NT2/D1 (cell line): ENCODE measurements around the gene PLTP.

Experiments
- SUZ12 ChIP-seq: IDR thresholded peaks from 2 replicates; pipeline ENCODE4 v1.6.1; 2011; ENCODE audit not compliant: insufficient read length, insufficient read depth; ENCODE audit errors: extremely low read depth
- YY1 ChIP-seq: IDR thresholded peaks from 2 replicates; pipeline ENCODE4 v1.6.1; 2011; ENCODE audit not compliant: insufficient read length, insufficient read depth
- ZNF274 ChIP-seq: IDR thresholded peaks from 2 replicates; pipeline ENCODE4 v1.6.1; 2011; ENCODE audit warnings: mild to moderate bottlenecking, low read depth, low read length

DNA sequence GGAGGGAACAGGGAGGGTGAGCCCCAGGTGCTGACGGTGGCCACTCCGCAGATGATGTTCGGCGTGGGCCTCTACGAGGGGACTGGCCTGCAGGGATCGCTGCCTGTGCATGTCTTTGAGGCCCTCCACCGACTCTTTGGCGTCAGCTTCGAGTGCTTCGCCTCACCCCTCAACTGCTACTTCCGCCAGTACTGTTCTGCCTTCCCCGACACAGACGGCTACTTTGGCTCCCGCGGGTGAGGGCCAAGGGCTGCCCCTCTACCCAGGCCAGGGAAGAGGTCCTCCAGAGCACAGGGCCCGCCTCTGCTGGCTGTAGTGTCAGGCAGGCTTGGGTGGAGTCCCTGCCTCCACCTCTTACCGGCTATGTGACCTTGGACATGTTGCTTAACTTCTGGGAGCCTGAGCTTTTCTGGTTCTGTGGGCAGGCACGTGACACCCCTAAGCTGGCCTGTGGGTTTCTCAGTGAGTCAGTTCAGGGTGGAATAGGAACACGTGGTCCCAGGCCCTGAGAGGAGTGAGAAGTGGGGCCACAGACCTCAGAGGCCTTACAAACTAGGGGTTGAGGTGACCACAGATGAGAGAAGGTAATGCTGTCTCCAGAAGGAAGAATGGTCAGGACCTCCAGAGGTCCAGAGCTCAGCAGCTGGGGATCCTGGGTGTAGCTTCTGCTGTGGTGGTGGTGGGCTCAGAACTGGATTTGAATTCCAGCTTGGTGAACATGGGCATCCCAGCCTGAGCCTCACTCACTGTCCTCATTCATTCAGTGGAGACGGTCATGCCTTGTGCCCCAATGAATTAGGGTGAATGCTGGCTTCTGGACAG, 34.4 kb upstream of the PLTP start:
- TF ChIP-seq ZNF274, result no peak
- no peak for TF ChIP-seq SUZ12
- TF ChIP-seq YY1, result no peak
